ENCODE results near the gene SEBOX.

SEBOX gene, protein sequence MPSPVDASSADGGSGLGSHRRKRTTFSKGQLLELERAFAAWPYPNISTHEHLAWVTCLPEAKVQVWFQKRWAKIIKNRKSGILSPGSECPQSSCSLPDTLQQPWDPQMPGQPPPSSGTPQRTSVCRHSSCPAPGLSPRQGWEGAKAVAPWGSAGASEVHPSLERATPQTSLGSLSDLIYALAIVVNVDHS

DNA sequence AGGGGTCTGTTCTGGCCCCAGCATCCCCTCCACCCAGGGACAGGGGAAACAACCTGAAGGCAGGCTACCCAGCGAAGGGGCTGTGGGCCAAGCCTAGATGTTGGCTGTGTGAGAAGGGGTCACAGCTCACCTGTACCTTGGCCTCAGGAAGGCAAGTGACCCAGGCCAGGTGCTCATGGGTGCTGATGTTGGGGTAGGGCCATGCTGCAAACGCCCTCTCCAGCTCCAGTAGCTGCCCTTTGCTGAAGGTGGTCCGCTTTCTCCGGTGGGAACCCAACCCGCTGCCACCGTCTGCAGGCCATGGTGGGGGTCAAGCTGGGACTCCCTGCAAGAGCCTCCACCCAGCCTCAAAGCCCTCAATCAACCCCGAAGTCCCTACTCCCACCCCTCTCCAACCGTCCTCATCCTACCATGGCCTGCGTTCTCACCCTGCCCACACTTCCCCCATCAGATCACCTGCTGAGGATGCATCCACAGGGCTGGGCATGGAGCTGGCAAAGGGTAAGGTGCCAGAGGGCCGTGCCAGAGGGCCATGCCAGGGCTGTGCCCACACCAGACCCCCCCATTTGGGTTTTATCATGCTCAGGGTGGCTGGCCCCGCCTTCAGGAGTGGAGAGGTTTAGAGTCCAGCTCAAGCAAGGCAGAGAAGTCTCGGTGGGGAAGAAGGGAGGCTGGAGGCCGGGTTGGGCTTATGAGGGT, at the start of gene SEBOX:
Gene SEBOX, minus strand, starts transcription at position 535 of the 699 bp plus-strand sequence. Its CDS starts 48 bp downstream, at position 487.
- no peak for DNase-seq (ENCODE audit: low spot score)

DNA sequence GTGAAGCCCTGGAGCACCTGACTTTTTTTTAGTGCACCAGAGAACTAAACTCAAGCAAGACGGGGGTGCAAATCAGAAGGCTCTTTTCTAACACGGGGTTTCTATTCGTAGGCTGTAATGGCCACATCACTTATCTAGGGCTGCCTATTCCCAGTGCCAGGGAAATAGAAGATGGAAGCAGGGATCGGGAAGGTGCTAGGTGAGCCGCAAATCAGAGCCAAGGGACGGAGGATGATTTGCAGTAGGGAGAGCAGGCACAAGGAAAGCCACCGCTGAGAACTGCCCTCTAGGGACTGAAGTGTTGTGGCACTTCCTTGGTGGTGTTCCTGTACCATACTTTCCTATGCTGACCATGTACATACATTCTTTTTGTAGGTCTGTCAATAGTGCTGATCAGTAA, 48.8 kb upstream of the SEBOX start:
- no peak for DNase-seq (ENCODE audit: low spot score)

DNA sequence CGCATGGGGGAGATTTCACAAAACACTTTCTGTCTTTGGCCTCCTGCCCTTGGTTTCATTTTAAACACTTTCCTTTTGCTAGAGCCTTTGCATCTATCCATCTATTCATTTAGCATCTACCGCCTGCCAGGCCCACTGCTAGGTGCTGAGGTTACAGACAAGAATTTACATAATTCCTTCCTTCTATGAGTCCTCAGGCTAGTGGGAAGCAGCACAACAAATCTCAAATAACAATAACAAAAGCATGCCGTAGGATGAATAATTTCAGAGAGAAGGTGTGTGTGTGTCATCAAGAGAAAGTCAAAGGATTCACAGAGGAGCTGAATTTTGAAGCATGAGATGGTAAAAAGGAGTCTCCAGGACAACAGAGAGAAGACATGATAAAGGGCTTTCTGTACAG, 47.1 kb upstream of the SEBOX start:
- DNase-seq (ENCODE audit: low spot score), result no peak

DNA sequence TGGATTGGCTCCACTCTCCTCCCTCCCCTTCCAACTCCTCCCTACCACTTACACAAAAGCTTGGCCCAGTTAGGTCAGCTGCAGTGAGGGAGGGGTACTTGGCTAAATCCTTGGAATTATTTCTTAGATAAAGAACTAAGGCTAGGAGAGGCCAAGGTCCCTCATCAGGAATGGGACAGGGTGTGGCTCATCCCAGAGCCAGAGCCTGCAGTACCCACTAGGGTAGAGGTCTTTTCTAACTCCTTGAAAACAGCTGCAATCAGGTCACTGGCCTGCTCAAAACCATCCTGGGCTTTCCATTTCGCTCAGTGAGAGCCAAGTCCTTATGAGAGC, 42.9 kb upstream of the SEBOX start:
- no peak for DNase-seq (ENCODE audit: low spot score)

DNA sequence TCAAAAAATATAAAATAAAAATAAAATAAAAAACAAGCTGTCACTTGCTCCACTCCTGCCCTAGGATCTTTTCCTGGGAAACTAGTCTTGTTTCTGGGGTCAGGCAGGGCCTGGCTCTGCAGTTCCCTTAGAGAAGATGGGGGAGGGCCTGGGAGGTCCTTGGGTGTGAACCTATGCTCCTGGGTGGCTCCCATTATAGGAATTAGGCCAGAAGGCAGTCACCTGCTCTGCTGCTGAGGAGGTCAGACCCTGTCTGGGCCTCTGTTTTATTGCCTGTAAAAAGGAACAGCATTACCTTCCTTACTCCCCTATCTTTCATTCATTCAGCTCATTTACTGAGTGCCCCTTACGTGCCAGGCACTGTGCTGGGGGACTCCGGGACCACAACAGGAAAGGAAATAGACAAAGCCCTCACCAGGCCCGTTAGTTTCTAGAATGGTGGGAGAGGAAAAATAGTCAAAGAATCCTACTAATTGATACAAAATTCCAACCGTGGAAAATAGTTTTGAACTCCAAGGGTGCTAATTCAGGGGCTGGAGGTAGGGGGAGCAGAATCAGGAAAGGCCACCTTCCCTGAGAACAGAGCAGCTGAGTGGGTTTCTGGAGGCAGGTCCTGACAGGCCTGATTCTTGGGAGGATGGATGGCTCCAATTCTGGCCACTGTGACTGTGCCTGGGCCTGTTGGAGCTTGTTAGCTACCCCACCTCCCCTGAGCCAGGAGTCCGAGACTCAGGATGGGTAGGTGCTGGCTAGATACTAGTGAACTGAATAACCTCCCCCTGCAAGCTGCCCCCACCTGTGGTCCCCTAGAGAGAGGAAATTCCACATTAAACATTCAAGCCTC, 42.4 kb upstream of the SEBOX start:
- DNase-seq (ENCODE audit: low spot score), result peak; percentile 39

DNA sequence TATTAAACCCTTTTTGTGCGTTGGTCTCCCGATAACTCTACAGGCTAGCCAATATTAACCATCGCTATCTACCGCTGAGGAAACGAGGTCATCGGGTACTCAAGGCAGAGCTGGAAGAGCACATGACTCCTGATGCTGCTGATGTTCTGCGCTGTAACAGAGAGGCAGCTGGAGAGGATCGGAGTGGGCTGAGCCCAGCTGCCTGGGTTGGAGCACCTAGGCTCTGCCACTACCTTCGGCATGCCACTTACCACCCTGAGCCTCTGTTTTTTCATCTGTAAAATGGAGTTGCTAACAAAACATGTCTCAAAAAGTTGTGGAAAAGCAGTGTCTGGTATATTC, 41.4 kb upstream of the SEBOX start:
- DNase-seq (ENCODE audit: low spot score), result no peak

DNA sequence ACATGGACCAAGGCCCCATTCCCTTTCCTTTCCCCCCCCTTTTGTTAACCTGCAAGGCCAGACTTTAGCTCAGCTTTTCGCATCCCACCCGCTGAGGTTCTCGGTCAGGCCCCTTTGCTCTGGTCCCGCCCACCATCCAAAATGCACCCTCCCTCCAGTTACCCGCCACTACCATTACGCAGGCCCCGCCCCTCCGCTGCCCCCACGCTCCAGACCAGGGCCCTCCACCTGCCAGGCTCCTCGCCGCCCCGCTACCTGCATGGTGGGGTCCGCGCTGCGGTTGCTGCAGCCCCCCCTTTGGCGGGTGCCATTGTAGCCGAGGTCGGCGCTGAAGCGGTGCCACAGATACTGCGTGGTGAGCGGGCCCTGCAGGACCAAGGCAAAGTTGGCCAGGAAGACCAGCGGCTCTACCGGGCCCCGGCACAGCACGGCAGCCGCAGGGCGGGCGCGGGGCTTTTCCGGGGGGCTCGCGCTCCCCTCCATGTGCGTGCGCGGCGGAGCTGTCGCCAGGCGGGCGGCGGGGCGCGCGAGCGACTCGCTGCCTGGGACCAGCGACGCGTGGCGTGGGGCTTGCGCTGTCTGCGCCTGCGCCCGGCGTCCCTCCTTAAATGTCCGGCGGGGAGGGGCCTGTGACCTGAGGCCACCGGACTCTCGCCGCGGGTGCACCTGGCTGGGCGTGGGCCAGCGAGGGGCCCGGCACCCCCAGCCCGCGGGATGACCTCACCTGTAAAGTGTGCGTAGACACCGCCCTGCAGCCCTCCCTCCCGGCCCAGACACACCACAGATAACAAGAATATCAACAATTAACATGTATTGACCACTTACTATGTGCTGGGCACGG, 40.9 kb upstream of the SEBOX start, which contains the start of gene SLC46A1:
Gene SLC46A1, minus strand, starts transcription at position 581 of the 841 bp plus-strand sequence. Its CDS starts 98 bp downstream, at position 483.
- peak; percentile 77 for DNase-seq (ENCODE audit: low spot score)

DNA sequence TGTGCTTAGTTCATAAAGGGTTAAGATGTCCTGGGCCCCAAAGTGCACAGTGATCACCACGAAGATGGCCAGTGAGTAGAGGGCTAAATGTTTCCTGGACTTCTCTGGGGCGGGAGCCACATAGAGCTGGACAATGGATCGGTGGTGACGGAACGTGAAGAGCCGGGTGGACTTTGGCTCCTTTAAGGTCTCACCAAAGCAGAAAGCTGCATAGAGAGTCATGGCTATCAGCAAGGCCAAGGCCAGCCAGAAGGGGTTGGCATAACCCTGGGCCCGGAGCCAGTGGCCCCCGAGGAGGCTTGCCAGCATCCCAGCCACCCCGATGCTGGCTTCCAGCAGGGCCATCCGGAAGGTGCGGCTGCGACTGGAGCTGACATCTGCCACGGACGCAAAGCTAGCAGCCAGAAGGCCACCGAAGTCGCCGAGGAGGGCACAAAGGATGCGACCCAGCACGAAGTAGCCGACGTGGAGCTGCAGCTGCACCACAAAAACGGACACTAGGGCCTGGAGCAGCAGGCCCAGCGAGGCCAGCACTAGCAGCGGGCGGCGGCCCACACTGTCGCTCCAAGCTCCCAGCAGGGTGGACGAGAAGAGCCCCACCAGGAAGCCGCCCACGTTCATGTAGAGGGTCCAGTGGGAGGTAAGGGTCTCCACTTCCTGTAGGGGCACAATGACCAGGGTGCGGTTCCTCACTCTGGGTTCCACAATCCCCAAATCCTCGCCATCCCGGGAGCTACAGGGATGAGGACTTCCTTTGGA, 40.0 kb upstream of the SEBOX start:
- no peak for DNase-seq (ENCODE audit: low spot score)

DNA sequence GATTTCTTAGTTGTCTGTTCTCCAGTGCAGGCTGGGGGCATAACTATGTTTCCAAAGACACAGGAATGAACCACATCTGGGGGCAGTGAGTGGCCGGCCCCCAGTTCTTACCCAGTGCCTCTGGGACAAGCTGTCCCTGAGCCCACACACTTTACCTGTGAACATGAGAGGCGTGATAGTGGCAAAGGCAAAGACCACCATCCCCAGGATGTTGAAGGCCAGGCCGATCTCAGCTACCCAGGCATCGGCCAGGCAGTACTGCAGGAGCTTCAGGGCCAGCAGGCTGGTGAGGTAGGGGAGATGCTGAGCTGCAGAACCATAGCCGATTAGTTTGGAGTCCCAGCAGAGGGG, 39.4 kb upstream of the SEBOX start:
- no peak for DNase-seq (ENCODE audit: low spot score)

DNA sequence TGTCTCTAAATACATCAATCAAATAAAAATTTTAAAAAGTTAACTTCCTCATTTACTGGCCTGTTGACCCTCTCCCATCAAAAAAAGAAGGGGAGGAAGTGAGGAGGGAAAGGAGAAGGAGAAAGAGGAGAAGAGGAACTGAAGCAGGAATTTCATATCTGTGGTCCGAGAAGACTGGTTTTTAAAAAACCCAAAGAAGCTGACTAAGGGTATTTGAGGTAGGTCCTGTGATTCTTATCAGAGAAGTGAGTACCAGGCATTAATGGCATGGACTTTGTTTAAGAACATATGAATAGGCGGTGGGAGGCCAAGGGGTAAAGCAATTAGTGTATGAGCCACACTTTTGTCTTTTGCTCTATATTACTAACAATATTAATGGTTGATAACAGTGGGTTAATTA, 39.0 kb upstream of the SEBOX start:
- DNase-seq (ENCODE audit: low spot score), result no peak

DNA sequence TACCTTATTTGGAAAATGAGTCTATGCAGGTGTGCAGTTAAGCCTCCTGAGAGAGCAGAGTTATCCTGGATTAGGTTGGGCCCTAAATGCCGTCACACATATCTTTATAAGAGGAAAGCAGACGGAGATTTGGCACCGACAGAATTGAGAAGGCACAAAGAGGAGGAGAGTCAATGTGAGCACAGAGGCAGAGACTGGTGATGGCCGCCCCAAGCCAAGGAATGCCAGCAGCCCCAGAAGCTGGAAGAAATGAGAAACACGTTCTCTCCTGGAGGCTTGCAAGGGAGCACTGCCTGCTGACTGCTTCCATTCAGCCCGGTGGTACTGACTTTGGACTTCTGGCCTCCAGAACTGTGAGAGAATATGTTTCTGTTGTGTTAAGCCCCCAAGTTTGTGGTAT, 37.8 kb upstream of the SEBOX start:
- DNase-seq (ENCODE audit: low spot score), result no peak

DNA sequence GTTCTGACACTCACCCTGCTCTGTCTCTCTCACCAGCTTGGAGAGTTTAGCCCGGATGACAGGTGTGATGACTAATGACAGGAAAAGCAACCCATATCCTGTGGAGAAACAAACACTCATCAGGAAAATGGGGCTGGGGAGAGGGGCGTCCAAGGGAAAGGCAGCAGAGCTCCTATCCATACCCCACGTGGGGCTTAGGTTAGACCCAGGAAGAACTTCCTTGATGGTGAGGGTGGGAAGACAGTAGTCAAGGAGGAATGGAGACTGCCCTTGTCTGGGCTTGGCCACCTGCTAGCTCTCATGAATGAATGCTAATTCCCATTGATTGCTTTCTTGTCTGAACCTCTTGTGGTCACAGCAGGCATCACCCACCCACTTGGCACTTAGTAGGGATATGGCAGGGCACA, 37.2 kb upstream of the SEBOX start:
- no peak for DNase-seq (ENCODE audit: low spot score)

DNA sequence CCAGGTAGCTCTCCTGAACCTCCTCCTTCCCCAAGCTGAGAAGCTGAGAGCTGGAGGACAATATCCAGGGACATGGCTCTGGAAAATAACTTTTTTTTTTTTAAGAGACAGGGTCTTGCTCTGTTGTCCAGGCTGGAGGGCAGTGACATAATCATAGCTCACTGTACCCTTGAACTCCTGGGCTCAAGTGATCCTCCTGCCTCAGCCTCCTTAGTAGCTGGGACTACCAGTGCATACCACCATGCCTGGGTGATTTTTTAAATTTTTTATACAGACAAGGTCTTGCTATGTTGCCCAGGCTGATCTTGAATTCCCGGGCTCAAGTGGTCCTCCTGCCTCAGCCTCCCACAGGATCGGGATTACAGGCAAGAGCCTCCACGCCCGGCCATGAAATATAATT, 34.8 kb upstream of the SEBOX start:
- no peak for DNase-seq (ENCODE audit: low spot score)

DNA sequence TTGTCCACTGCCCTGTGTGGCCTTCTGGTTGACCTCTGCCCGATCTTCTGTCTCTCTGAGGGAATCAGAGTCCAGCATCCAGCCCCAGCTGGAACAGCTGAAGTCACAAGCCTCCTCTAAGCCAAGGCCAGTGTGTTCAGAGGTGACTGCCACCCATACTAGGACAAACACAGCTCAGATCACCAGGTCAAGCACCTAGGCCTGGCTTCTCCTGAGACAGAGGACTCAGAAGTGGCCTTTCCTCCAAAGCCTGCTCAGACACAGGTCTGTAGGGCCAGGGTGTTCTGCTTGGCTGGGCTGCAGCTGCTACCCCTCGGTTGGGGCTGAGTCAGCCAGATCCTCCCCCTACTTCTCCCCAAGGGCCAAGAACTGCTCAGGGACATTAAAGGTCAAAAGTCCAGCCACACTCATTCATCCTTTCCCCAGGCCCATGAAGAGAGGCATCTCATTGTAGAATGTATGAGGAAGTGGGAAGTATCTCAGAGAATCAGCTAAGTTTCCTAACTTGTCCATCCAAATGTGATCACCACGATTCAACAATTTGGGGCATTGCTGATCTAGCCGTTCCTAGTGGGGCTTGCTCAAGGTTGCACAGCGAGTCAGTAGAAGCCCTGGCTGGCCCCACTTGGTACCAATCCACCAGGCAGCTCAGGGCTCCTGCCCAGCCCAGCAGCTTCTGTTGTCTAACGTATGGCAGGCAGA, 33.4 kb upstream of the SEBOX start:
- DNase-seq (ENCODE audit: low spot score), result no peak

DNA sequence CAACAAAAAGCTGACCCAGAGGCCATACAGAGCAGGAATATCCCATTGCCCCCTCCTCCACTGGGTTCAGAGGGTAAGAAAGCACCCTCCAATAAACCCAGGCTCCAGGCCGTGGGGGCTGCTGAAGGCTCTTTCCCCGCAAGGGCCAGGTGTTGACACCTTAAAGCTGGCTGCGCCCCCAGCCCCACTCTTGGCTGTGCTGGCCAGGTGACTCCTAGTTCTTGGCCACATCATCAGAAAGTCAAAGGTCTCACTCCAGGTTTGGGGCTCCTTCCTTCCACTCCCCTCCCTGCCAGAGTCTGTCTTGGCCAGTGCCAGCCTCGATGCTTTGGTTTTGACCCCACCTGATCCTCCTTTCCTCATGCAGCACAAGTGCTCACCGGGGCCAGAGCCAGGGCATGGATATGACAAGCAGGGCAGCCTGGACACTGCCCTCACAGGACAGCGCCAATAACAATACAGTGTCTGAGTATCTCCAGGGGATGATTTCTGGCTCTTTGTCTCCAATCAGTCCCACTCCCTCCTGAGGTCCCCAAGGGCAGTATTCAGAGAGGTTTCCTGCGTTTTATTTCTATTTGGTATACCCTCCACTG, 32.8 kb upstream of the SEBOX start:
- DNase-seq (ENCODE audit: low spot score), result no peak

DNA sequence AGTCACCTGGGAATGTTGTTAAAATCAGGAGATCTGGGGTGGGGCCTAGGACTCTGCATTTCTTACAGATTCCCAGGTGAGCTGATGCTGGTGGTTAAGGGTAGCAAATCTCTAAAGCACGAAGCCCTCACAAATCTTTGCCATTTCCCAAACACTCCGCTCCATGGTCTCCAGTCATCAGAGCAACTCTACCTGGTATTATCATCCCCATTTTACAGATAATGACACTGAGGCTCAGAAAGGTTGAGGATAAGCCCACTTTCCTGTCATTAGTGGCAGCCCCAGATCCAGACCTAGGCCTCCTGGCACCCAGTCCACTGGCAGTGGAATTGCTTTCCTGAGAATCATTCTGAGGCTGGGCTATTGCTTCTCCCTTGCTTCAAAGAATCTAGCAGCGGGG, 32.3 kb upstream of the SEBOX start:
- no peak for DNase-seq (ENCODE audit: low spot score)

DNA sequence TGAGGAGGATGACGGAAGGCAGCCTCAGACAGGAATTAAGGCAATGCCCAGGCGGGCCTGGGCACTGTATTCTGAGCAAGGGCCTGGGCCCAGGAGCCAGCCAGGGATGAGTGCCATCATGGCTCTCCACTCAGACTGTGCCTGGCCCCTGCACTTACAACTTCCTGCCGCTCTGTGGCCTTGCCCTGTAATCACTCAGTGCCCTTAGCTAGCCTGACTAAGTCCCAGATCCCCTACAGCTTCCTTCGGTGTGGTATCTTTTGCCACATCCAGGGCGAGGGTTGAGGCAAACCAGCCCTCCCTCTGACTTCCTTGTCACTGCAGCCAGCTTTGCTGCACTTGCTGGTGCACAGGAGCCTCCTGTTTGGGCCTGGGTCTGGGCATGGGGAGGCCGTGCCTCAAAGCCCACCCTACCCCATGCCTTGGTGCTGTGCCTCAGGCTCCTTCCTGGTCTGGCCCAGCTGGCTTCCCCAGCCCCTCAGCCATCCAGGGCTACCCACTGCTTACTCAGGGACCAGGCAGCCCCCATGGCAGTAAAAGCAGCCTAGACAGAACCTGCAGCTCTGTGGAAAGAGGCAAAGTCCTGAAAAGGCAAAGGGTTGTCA, 31.7 kb upstream of the SEBOX start:
- DNase-seq (ENCODE audit: low spot score), result no peak

DNA sequence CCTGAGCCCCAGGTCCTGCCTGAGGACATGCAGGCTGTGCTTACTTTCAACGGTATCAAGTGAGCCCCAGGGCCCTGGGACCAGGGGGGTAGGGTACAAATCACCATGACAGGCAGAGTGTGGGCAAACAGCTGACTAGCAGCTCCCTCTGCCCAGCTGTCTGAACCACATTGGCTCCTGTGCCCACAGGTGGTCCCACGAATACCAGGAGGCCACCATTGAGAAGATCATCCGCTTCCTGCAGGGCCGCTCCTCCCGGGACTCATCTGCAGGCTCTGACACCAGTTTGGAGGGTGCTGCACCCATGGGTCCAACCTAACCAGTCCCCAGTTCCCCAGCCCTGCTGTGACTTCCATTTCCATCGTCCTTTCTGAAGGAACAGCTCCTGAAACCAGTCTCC, 31.0 kb upstream of the SEBOX start:
- no peak for DNase-seq (ENCODE audit: low spot score)

DNA sequence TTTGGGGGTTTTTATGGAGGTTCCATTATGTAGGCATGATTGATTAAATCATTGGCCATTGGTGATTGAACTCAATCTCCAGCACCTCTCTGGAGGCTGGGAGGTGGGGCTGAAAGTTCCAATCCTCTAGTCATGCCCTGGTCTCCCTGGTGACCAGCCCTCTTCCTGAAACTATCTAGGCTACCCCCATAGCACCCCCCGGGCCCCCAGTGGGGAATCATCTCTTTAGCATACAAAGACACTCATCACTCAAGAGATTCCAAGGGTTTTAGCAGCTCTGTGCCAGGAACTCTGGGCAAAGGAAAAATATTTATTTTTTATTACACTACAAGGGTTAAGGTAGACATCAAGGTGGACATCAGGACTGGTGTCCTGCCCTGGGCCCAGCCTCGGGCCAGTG, 30.4 kb upstream of the SEBOX start:
- no peak for DNase-seq (ENCODE audit: low spot score)

All from ecto neural progenitor cell (in vitro differentiated cells).